Measurements from ENCODE around the gene PADI2. TPM values are rescaled to one million over a fixed set of nuclear protein-coding genes. Genes with fewer than 3 reads are reported as not detected.

The PADI2 gene
- total and polyA plus RNA-seq, 4 donors: 0.25 to 2.4 (median 0.96) TPM

DNA sequence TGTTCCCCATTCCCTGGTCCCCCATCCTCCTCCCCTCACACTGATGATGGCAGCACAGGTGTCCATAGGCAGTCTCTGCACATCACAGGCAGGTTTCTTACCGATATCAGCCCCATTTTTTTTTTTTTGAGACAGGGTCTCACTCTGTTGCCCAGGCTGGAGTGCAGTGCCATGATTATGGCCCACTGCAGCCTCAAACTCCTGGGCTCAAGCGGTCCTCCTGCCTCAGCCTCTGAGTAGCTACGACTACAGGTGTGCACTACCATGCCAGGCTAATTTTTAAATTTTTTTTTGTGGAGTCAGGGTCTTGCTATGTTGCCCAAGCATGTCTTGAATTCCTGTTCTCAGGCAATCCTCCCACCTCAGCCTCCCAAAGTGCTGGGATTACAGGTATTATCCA is 36.5 kb downstream of the PADI2 start:
- Histone ChIP-seq H3K9ac (ENCODE audit: low read depth in 1 of 2, low read length in 2 of 2) (no peak overlapping the region), H3K9me3 (ENCODE audit: control insufficient read depth in 4 of 4, low read length in 3 of 4) (no peaks in the 10 kb centered on the region), H3K4me1 (ENCODE audit: control insufficient read depth in 4 of 4, insufficient read depth in 4 of 4, low read length in 3 of 4) (no peaks in the 10 kb centered on the region), H3K4me3 (ENCODE audit: low read depth in 1 of 3, low read length in 3 of 3) (no peak overlapping the region), H3K27me3 (ENCODE audit: control insufficient read depth in 4 of 4, insufficient read depth in 4 of 4, low read length in 3 of 4) (no peaks in the 10 kb centered on the region), H3K27ac (ENCODE audit: low read depth in 1 of 2, low read length in 2 of 2) (no peak overlapping the region), H3K36me3 (ENCODE audit: control insufficient read depth in 4 of 4, insufficient read depth in 3 of 4, low read depth in 1 of 4, low read length in 3 of 4) (no peaks in the 10 kb centered on the region)
- TF ChIP-seq, protein P1, sequence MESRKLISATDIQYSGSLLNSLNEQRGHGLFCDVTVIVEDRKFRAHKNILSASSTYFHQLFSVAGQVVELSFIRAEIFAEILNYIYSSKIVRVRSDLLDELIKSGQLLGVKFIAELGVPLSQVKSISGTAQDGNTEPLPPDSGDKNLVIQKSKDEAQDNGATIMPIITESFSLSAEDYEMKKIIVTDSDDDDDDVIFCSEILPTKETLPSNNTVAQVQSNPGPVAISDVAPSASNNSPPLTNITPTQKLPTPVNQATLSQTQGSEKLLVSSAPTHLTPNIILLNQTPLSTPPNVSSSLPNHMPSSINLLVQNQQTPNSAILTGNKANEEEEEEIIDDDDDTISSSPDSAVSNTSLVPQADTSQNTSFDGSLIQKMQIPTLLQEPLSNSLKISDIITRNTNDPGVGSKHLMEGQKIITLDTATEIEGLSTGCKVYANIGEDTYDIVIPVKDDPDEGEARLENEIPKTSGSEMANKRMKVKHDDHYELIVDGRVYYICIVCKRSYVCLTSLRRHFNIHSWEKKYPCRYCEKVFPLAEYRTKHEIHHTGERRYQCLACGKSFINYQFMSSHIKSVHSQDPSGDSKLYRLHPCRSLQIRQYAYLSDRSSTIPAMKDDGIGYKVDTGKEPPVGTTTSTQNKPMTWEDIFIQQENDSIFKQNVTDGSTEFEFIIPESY (IDR thresholded peaks at IDR 0.05): no peak
- TF ChIP-seq FOXA1 (IDR thresholded peaks at IDR 0.05) (no peak), RAD21 (IDR thresholded peaks at IDR 0.05) (no peak), TAF1 (conservative IDR thresholded peaks at IDR 0.05) (no peak), YY1 (IDR thresholded peaks at IDR 0.05) (no peak), SP1 (IDR thresholded peaks at IDR 0.05) (no peak), HNF4A (conservative IDR thresholded peaks at IDR 0.05) (no peak), EGR1 (IDR thresholded peaks at IDR 0.05; ENCODE audit: low read depth in 2 of 2) (no peak), GABPA (IDR thresholded peaks at IDR 0.05 in 1 of 2, conservative IDR thresholded peaks at IDR 0.05 in 1 of 2) (no peak), HNF4G (IDR thresholded peaks at IDR 0.05) (no peak), NR2F2 (IDR thresholded peaks at IDR 0.05) (no peak), FOXA2 (IDR thresholded peaks at IDR 0.05) (no peak), RXRA (IDR thresholded peaks at IDR 0.05) (no peak), JUND (IDR thresholded peaks at IDR 0.05) (no peak)
- TF ChIP-seq, protein P2, sequence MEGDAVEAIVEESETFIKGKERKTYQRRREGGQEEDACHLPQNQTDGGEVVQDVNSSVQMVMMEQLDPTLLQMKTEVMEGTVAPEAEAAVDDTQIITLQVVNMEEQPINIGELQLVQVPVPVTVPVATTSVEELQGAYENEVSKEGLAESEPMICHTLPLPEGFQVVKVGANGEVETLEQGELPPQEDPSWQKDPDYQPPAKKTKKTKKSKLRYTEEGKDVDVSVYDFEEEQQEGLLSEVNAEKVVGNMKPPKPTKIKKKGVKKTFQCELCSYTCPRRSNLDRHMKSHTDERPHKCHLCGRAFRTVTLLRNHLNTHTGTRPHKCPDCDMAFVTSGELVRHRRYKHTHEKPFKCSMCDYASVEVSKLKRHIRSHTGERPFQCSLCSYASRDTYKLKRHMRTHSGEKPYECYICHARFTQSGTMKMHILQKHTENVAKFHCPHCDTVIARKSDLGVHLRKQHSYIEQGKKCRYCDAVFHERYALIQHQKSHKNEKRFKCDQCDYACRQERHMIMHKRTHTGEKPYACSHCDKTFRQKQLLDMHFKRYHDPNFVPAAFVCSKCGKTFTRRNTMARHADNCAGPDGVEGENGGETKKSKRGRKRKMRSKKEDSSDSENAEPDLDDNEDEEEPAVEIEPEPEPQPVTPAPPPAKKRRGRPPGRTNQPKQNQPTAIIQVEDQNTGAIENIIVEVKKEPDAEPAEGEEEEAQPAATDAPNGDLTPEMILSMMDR (IDR thresholded peaks at IDR 0.05; ENCODE audit: low read depth, low read length, missing input control): no peak
- TF ChIP-seq, protein P3, sequence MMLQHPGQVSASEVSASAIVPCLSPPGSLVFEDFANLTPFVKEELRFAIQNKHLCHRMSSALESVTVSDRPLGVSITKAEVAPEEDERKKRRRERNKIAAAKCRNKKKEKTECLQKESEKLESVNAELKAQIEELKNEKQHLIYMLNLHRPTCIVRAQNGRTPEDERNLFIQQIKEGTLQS (IDR thresholded peaks at IDR 0.05): no peak
- TF ChIP-seq, protein P4, sequence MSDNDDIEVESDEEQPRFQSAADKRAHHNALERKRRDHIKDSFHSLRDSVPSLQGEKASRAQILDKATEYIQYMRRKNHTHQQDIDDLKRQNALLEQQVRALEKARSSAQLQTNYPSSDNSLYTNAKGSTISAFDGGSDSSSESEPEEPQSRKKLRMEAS (IDR thresholded peaks at IDR 0.05): no peak
- TF ChIP-seq, protein P5, sequence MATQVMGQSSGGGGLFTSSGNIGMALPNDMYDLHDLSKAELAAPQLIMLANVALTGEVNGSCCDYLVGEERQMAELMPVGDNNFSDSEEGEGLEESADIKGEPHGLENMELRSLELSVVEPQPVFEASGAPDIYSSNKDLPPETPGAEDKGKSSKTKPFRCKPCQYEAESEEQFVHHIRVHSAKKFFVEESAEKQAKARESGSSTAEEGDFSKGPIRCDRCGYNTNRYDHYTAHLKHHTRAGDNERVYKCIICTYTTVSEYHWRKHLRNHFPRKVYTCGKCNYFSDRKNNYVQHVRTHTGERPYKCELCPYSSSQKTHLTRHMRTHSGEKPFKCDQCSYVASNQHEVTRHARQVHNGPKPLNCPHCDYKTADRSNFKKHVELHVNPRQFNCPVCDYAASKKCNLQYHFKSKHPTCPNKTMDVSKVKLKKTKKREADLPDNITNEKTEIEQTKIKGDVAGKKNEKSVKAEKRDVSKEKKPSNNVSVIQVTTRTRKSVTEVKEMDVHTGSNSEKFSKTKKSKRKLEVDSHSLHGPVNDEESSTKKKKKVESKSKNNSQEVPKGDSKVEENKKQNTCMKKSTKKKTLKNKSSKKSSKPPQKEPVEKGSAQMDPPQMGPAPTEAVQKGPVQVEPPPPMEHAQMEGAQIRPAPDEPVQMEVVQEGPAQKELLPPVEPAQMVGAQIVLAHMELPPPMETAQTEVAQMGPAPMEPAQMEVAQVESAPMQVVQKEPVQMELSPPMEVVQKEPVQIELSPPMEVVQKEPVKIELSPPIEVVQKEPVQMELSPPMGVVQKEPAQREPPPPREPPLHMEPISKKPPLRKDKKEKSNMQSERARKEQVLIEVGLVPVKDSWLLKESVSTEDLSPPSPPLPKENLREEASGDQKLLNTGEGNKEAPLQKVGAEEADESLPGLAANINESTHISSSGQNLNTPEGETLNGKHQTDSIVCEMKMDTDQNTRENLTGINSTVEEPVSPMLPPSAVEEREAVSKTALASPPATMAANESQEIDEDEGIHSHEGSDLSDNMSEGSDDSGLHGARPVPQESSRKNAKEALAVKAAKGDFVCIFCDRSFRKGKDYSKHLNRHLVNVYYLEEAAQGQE (IDR thresholded peaks at IDR 0.05): no peak
- no peak for DNase-seq (ENCODE audit: low spot score)
- 94% methylated on average over 3 of the region's 3 CpGs for WGBS

Measured in liver (tissue), 9 donors.